GM23338 (cell line): Measurements from ENCODE around the gene C11orf21. TPM values are rescaled to one million over a fixed set of nuclear protein-coding genes. Genes with fewer than 3 reads are reported as not detected.
A peak's percentile ranks its signal among the peaks of the same experiment; 100 is the strongest.

Experiments used
- ATAC-seq: fragments of 200-7000 bp; cut with Tn5 transposase; 3 replicates; pipeline ENCODE4 v1.9.1; 2020
- DNase-seq: peaks from one replicate; pipeline ENCODE4 v3.0.0-alpha.2; 2015; ENCODE audit warnings: low spot score
- H2AFZ ChIP-seq: fragments of 200-600 bp; sonication (generic); 2 replicates; pipeline ENCODE4 v1.8.0; 2016; ENCODE audit warnings: antibody characterized with exemption, mild to moderate bottlenecking, moderate library complexity
- H3F3A ChIP-seq: fragments of 200-600 bp; sonication (generic); replicated peaks from 2 replicates; pipeline ENCODE4 v1.8.0; 2017; ENCODE audit warnings: antibody characterized with exemption, mixed run types, low read depth
- H3K27ac ChIP-seq: fragments of 200-600 bp; sonication (generic); 2 replicates; pipeline ENCODE4 v1.6.1; 2016; ENCODE audit warnings: low read depth
- H3K27me3 ChIP-seq: fragments of 200-600 bp; sonication (generic); 2 replicates; pipeline ENCODE4 v1.8.0; 2016; ENCODE audit warnings: mild to moderate bottlenecking, mixed run types, moderate library complexity; ENCODE audit not compliant: insufficient read depth
- H3K36me3 ChIP-seq: fragments of 200-600 bp; sonication (generic); 2 replicates; pipeline ENCODE4 v1.8.0; 2016; ENCODE audit warnings: mild to moderate bottlenecking; ENCODE audit not compliant: insufficient read depth
- H3K4me1 ChIP-seq: fragments of 200-600 bp; sonication (generic); 2 replicates; pipeline ENCODE4 v1.8.0; 2016; ENCODE audit warnings: mild to moderate bottlenecking, moderate library complexity; ENCODE audit not compliant: insufficient read depth
- H3K4me2 ChIP-seq: fragments of 200-600 bp; sonication (generic); 2 replicates; pipeline ENCODE4 v1.7.1; 2017; ENCODE audit warnings: mixed run types
- H3K4me3 ChIP-seq: fragments of 200-600 bp; sonication (generic); 2 replicates; pipeline ENCODE4 v1.6.1; 2016; ENCODE audit warnings: mixed run types
- H3K79me2 ChIP-seq: fragments of 200-600 bp; sonication (generic); replicated peaks from 2 replicates; pipeline ENCODE4 v1.8.0; 2017; ENCODE audit warnings: mild to moderate bottlenecking; ENCODE audit not compliant: insufficient read depth
- H3K9me2 ChIP-seq: fragments of 200-600 bp; sonication (generic); 2 replicates; pipeline ENCODE4 v1.8.0; 2017; ENCODE audit not compliant: insufficient read depth
- H4K20me1 ChIP-seq: fragments of 200-600 bp; sonication (generic); replicated peaks from 2 replicates; pipeline ENCODE4 v1.8.0; 2017; ENCODE audit warnings: mild to moderate bottlenecking; ENCODE audit not compliant: insufficient read depth
- H3K27ac Mint-ChIP-seq: 2 replicates; pipeline ENCODE4 v1.8.0; 2020; ENCODE audit warnings: inconsistent platforms, mild to moderate bottlenecking, moderate library complexity, mixed read lengths
- H3K27me3 Mint-ChIP-seq: 3 replicates; pipeline ENCODE4 v1.8.0; 2022; ENCODE audit warnings: low read depth, mild to moderate bottlenecking, moderate library complexity, mixed read lengths, inconsistent platforms; ENCODE audit not compliant: insufficient read depth, poor library complexity
- H3K36me3 Mint-ChIP-seq: 3 replicates; pipeline ENCODE4 v1.8.0; 2021; ENCODE audit warnings: low read depth, mild to moderate bottlenecking, inconsistent platforms, moderate library complexity, mixed read lengths
- H3K4me1 Mint-ChIP-seq: 3 replicates; pipeline ENCODE4 v1.8.0; 2020; ENCODE audit warnings: mild to moderate bottlenecking, inconsistent platforms, mixed read lengths
- H3K4me3 Mint-ChIP-seq: 3 replicates; pipeline ENCODE4 v1.8.0; 2021; ENCODE audit warnings: moderate library complexity, mild to moderate bottlenecking, inconsistent platforms, mixed read lengths
- H3K9me3 Mint-ChIP-seq: 3 replicates; pipeline ENCODE4 v1.8.0; 2020; ENCODE audit warnings: moderate library complexity, mild to moderate bottlenecking, inconsistent platforms, mixed read lengths
- CREB1 ChIP-seq: fragments of 250-450 bp; sonication (Bioruptor Pico); IDR thresholded peaks from 2 replicates; pipeline ENCODE4 v1.5.0; 2020; ENCODE audit warnings: low read depth, mild to moderate bottlenecking, moderate library complexity
- EZH2 ChIP-seq: fragments of 200-600 bp; sonication (generic); IDR thresholded peaks from one replicate; pipeline ENCODE4 v1.8.0; 2017; ENCODE audit warnings: antibody characterized with exemption, mild to moderate bottlenecking, low read depth; ENCODE audit not compliant: unreplicated experiment
- JUNB ChIP-seq: IDR thresholded peaks from one replicate; pipeline ENCODE4 v1.6.1; 2016; ENCODE audit warnings: antibody characterized with exemption; ENCODE audit not compliant: unreplicated experiment
- POLR2AphosphoS5 ChIP-seq: IDR thresholded peaks from 2 replicates; pipeline ENCODE4 v1.6.1; 2016; ENCODE audit warnings: antibody characterized with exemption, low read depth
- ZNF114 ChIP-seq: fragments of 250-450 bp; sonication (Bioruptor Pico); IDR thresholded peaks from 2 replicates; pipeline ENCODE4 v1.5.0; 2020; ENCODE audit warnings: mild to moderate bottlenecking, moderate library complexity
- ZNF331 ChIP-seq: fragments of 250-450 bp; sonication (Bioruptor Pico); IDR thresholded peaks from 2 replicates; pipeline ENCODE4 v1.5.0; 2020; ENCODE audit warnings: low read depth, mild to moderate bottlenecking, moderate library complexity
- polyA plus RNA-seq: library from polyadenylated mRNA; unstranded; fragments of >200 nt; fragmentation: Nextera tagmentation; extraction: Ambion mirVana; gene quantifications from 2 replicates; pipeline ENCODE4 v1.2.1, GENCODE V29; 2016
- total RNA-seq: library from RNA; depleted of rRNA; stranded (reverse); fragments of >200 nt; shearing (Covaris generic); gene quantifications from 2 replicates; pipeline ENCODE4 v1.2.3, GENCODE V29; 2014
- TF ChIP-seq, protein P1 (sequence below): IDR thresholded peaks from one replicate; pipeline ENCODE4 v1.6.1; 2018; ENCODE audit warnings: antibody characterized with exemption; ENCODE audit not compliant: unreplicated experiment
- TF ChIP-seq, protein P2 (sequence below), 2 experiments: fragments of 200-600 bp in 1 of 2; sonication (generic) in 1 of 2; conservative IDR thresholded peaks; 2 replicates each; pipeline versions ENCODE4 v1.5.1 to v1.6.1; 2016 to 2017; ENCODE audit warnings: antibody characterized with exemption in 2 of 2, low read depth in 2 of 2, mild to moderate bottlenecking in 2 of 2, moderate library complexity in 1 of 2

C11orf21 gene
- total and polyA plus RNA-seq, 2 experiments from 2014 or later: not detected

GRCh38 chr11:2268729-2269600, 32.8 kb downstream of the C11orf21 start:
- Histone ChIP-seq H4K20me1 (no peaks in the 10 kb centered on the region), H3K27me3 (peaks cover 69% of the 10 kb centered on the region), H3K4me1 (peaks cover 6% of the 10 kb centered on the region), H3K36me3 (no peaks in the 10 kb centered on the region), H2AFZ (peak overlapping the region; percentile 69; the same call in 1 of the 2 replicates), H3K79me2 (no peaks in the 10 kb centered on the region), H3F3A (no peaks in the 10 kb centered on the region), H3K27ac (no peak overlapping the region), H3K4me2 (peak overlapping the region; percentile 80), H3K9me2 (no peaks in the 10 kb centered on the region), H3K4me3 (peak overlapping the region; percentile 58)
- DNase-seq (peak; percentile 76), ATAC-seq (peak; percentile 41)
- H3K9me3 Mint-ChIP-seq: peaks cover 5% of the 10 kb centered on the region; the same call in 2 of the 3 replicates
- peak overlapping the region; percentile 65 for H3K4me3 Mint-ChIP-seq
- H3K27ac Mint-ChIP-seq: no peak overlapping the region
- H3K36me3 Mint-ChIP-seq: no peaks in the 10 kb centered on the region
- peaks cover 60% of the 10 kb centered on the region for H3K27me3 Mint-ChIP-seq
- peaks cover 12% of the 10 kb centered on the region for H3K4me1 Mint-ChIP-seq
- no peak for TF ChIP-seq JUNB
- peak; percentile 34 for TF ChIP-seq EZH2

GRCh38 chr11:2267851-2268728, 33.6 kb downstream of the C11orf21 start:
- ATAC-seq: no peak
- Mint-ChIP-seq H3K4me3 (peak overlapping the region; percentile 65), H3K27me3 (peaks cover 51% of the 10 kb centered on the region)

More at GRCh38 chr11:2267851-2268728, 33.6 kb downstream of the C11orf21 start:
- H3K4me3 ChIP-seq: peak overlapping the region; percentile 58
- H3K4me1 ChIP-seq: peaks cover 6% of the 10 kb centered on the region
- no peaks in the 10 kb centered on the region for H3F3A ChIP-seq
- H4K20me1 ChIP-seq: no peaks in the 10 kb centered on the region
- H3K36me3 ChIP-seq: no peaks in the 10 kb centered on the region
- no peaks in the 10 kb centered on the region for H3K79me2 ChIP-seq
- no peaks in the 10 kb centered on the region for H3K36me3 Mint-ChIP-seq
- TF ChIP-seq POLR2AphosphoS5 (no peak), CREB1 (CRISPR knock-in tag) (no peak), ZNF331 (no peak), ZNF114 (no peak)
- TF ChIP-seq, protein P1, sequence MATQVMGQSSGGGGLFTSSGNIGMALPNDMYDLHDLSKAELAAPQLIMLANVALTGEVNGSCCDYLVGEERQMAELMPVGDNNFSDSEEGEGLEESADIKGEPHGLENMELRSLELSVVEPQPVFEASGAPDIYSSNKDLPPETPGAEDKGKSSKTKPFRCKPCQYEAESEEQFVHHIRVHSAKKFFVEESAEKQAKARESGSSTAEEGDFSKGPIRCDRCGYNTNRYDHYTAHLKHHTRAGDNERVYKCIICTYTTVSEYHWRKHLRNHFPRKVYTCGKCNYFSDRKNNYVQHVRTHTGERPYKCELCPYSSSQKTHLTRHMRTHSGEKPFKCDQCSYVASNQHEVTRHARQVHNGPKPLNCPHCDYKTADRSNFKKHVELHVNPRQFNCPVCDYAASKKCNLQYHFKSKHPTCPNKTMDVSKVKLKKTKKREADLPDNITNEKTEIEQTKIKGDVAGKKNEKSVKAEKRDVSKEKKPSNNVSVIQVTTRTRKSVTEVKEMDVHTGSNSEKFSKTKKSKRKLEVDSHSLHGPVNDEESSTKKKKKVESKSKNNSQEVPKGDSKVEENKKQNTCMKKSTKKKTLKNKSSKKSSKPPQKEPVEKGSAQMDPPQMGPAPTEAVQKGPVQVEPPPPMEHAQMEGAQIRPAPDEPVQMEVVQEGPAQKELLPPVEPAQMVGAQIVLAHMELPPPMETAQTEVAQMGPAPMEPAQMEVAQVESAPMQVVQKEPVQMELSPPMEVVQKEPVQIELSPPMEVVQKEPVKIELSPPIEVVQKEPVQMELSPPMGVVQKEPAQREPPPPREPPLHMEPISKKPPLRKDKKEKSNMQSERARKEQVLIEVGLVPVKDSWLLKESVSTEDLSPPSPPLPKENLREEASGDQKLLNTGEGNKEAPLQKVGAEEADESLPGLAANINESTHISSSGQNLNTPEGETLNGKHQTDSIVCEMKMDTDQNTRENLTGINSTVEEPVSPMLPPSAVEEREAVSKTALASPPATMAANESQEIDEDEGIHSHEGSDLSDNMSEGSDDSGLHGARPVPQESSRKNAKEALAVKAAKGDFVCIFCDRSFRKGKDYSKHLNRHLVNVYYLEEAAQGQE: no peak
- TF ChIP-seq, protein P2, sequence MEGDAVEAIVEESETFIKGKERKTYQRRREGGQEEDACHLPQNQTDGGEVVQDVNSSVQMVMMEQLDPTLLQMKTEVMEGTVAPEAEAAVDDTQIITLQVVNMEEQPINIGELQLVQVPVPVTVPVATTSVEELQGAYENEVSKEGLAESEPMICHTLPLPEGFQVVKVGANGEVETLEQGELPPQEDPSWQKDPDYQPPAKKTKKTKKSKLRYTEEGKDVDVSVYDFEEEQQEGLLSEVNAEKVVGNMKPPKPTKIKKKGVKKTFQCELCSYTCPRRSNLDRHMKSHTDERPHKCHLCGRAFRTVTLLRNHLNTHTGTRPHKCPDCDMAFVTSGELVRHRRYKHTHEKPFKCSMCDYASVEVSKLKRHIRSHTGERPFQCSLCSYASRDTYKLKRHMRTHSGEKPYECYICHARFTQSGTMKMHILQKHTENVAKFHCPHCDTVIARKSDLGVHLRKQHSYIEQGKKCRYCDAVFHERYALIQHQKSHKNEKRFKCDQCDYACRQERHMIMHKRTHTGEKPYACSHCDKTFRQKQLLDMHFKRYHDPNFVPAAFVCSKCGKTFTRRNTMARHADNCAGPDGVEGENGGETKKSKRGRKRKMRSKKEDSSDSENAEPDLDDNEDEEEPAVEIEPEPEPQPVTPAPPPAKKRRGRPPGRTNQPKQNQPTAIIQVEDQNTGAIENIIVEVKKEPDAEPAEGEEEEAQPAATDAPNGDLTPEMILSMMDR (conservative IDR thresholded peaks at IDR 0.05; ENCODE audit: low read depth in 2 of 2): no peak
- H2AFZ ChIP-seq: peak overlapping the region; percentile 69; the same call in 1 of the 2 replicates
- H3K27ac ChIP-seq: no peak overlapping the region
- peaks cover 5% of the 10 kb centered on the region; the same call in 2 of the 3 replicates for H3K9me3 Mint-ChIP-seq
- peaks cover 12% of the 10 kb centered on the region for H3K4me1 Mint-ChIP-seq
- H3K27me3 ChIP-seq: peaks cover 60% of the 10 kb centered on the region
- H3K4me2 ChIP-seq: peak overlapping the region; percentile 80
- peak; percentile 15 for DNase-seq
- H3K27ac Mint-ChIP-seq: no peak overlapping the region
- H3K9me2 ChIP-seq: no peaks in the 10 kb centered on the region
